K562 (cell line): ENCODE results near the gene SOD1. TPM values are rescaled to one million over a fixed set of nuclear protein-coding genes. Genes with fewer than 3 reads are reported as not detected.

Experiments
- ARHGAP35 ChIP-seq: fragments of 450-650 bp; IDR thresholded peaks from 2 replicates; pipeline ENCODE4 v1.6.1; 2018; ENCODE audit not compliant: partially characterized antibody
- CEBPZ ChIP-seq: fragments of 150-350 bp; IDR thresholded peaks from 2 replicates; pipeline ENCODE4 v1.6.1; 2014; ENCODE audit warnings: low read depth, mild to moderate bottlenecking, low read length, borderline replicate concordance
- DIDO1 ChIP-seq: fragments of 450-650 bp; IDR thresholded peaks from 2 replicates; pipeline ENCODE4 v1.6.1; 2016; ENCODE audit warnings: low read depth, missing biosample characterization, missing genetic modification characterization
- E2F1 ChIP-seq: sonication (generic); formaldehyde crosslinking; IDR thresholded peaks from 2 replicates; pipeline ENCODE4 v1.8.1; 2023; ENCODE audit warnings: mild to moderate bottlenecking, missing genetic modification reagents, moderate library complexity
- ELK1 ChIP-seq: sonication (generic); formaldehyde crosslinking; IDR thresholded peaks from 2 replicates; pipeline ENCODE4 v1.8.1; 2022; ENCODE audit warnings: missing genetic modification reagents
- ILF3 ChIP-seq: fragments of 450-650 bp; IDR thresholded peaks from 2 replicates; pipeline ENCODE4 v1.6.1; 2018; ENCODE audit warnings: antibody characterized with exemption, mild to moderate bottlenecking, moderate library complexity, borderline replicate concordance
- NEUROD1 ChIP-seq: fragments of 150-350 bp; IDR thresholded peaks from 2 replicates; pipeline ENCODE4 v1.6.1; 2014; ENCODE audit warnings: borderline replicate concordance, low read length, low read depth; ENCODE audit not compliant: partially characterized antibody
- POLR2AphosphoS2 ChIP-seq: IDR thresholded peaks from 2 replicates; pipeline ENCODE4 v1.6.1; 2012; ENCODE audit warnings: low read length, improper control_type of control experiment
- POLR2H ChIP-seq: IDR thresholded peaks from 2 replicates; pipeline ENCODE4 v1.6.1; 2016; ENCODE audit warnings: missing genetic modification characterization, low read depth, mild to moderate bottlenecking, control low read depth, missing compliant biosample characterization, moderate library complexity
- PRDM10 ChIP-seq: fragments of 450-650 bp; IDR thresholded peaks from 2 replicates; pipeline ENCODE4 v1.6.1; 2018; ENCODE audit not compliant: partially characterized antibody
- RHOXF2B ChIP-seq: fragments of 250-450 bp; sonication (Bioruptor Pico); conservative IDR thresholded peaks from 2 replicates; pipeline ENCODE4 v1.5.1; 2021
- TBP ChIP-seq: optimal IDR thresholded peaks from 2 replicates; pipeline ENCODE3; 2011; ENCODE audit warnings: low read depth, low read length, improper control_type of control experiment
- TCF15 ChIP-seq: fragments of 250-450 bp; sonication (Bioruptor Pico); IDR thresholded peaks from 2 replicates; pipeline ENCODE4 v1.8.0; 2022; ENCODE audit warnings: moderate library complexity, mild to moderate bottlenecking, inconsistent platforms
- THRB ChIP-seq: fragments of 450-650 bp; formaldehyde crosslinking; conservative IDR thresholded peaks from 2 replicates; pipeline ENCODE4 v1.4.0; 2022; ENCODE audit warnings: mild to moderate bottlenecking, missing genetic modification characterization
- ZNF174 ChIP-seq: fragments of 250-450 bp; sonication (Bioruptor Pico); IDR thresholded peaks from 2 replicates; pipeline ENCODE4 v1.4.0; 2020; ENCODE audit warnings: mild to moderate bottlenecking
- ZNF668 ChIP-seq: fragments of 250-450 bp; sonication (Bioruptor Pico); IDR thresholded peaks from 2 replicates; pipeline ENCODE4 v1.8.0; 2022; ENCODE audit warnings: mild to moderate bottlenecking, inconsistent platforms
- polyA plus RNA-seq, 8 experiments: library from polyadenylated mRNA; depleted of rRNA in 4 of 8; stranded (reverse) in 5 of 8; unstranded in 3 of 8; fragments of >200 nt; fragmentation: Nextera tagmentation in 2 of 8; fragmentation: Illumina TruSeq in 1 of 8; extraction: Ambion mirVana in 2 of 8; extraction: Trizol in 1 of 8; gene quantifications; 2 replicates each; pipeline versions ENCODE4 v1.2.1 to v1.2.3, GENCODE V29; 2011 to 2014; ENCODE audit warnings: inconsistent platforms in 1 of 8, missing spikeins in 1 of 8
- total RNA-seq, 7 experiments: library from RNA; depleted of rRNA in 6 of 7; stranded (reverse); fragments of >200 nt in 6 of 7; fragmentation: Illumina TruSeq in 2 of 7; extraction: Trizol in 2 of 7; gene quantifications; 2 replicates each; pipeline versions ENCODE4 v1.2.1 to v1.2.3, GENCODE V29; 2011 to 2021; ENCODE audit warnings: low replicate concordance in 1 of 7

The SOD1 gene
- total and polyA plus RNA-seq, 9 of the 15 experiments (the other 6 are each of a cell fraction or from before 2014, with no cell fraction given), result 452 to 1,409 (median 633) TPM

GRCh38 chr21:31678478-31678877 lies 19.0 kb downstream of the SOD1 start (continued):
- TF ChIP-seq CEBPZ, result no peak
- peak; percentile 69; the same call in 1 of the 2 replicates for TF ChIP-seq POLR2AphosphoS2
- no peak for TF ChIP-seq ZNF174
- no peak for TF ChIP-seq DIDO1
- no peak for TF ChIP-seq ARHGAP35
- no peak for TF ChIP-seq ELK1 (CRISPR knock-in tag)
- no peak for TF ChIP-seq ZNF668 (CRISPR knock-in tag)
- no peak for TF ChIP-seq NEUROD1
- no peak for TF ChIP-seq PRDM10
- TF ChIP-seq E2F1, result no peak
- TF ChIP-seq POLR2H (tag), result no peak
- TF ChIP-seq THRB (CRISPR knock-in tag), result peak; percentile 65; the same call in 1 of the 2 replicates
- no peak for TF ChIP-seq ILF3
- TF ChIP-seq TCF15 (CRISPR knock-in tag), result no peak
- no peak for TF ChIP-seq TBP
- TF ChIP-seq RHOXF2B (CRISPR knock-in tag), result no peak
